NCI-H2196 (cell line): ENCODE data around the gene SH3BP2.

Experiments
- DNase-seq: peaks from one replicate; lab custom pipeline; 2025; ENCODE audit not compliant: unreplicated experiment; lab: John Stamatoyannopoulos, UW

SH3BP2 gene

GRCh38 chr4:2817701-2818350 lies 24.9 kb downstream of the SH3BP2 start:
- DNase-seq = peak; percentile 79

- DNase-seq = no peak
Measured at GRCh38 chr4:2818351-2818939, 25.6 kb downstream of the SH3BP2 start.

GRCh38 chr4:2819244-2820215 lies 26.6 kb downstream of the SH3BP2 start:
- DNase-seq = no peak

GRCh38 chr4:2820216-2820982 lies 27.5 kb downstream of the SH3BP2 start:
- DNase-seq = peak; percentile 92

- no peak for DNase-seq
Measured at GRCh38 chr4:2822461-2823300, 29.8 kb downstream of the SH3BP2 start.

- no peak for DNase-seq
Measured at GRCh38 chr4:2823301-2823670, 30.4 kb downstream of the SH3BP2 start.

- no peak for DNase-seq
Measured at GRCh38 chr4:2823671-2824328, 30.9 kb downstream of the SH3BP2 start.

- DNase-seq = no peak
Measured at GRCh38 chr4:2824329-2824835, 31.5 kb downstream of the SH3BP2 start.

- DNase-seq = no peak
Measured at GRCh38 chr4:2824836-2825381, 32.0 kb downstream of the SH3BP2 start.

GRCh38 chr4:2825740-2826139 lies 32.9 kb downstream of the SH3BP2 start:
- DNase-seq = no peak

- no peak for DNase-seq
Measured at GRCh38 chr4:2827071-2827873, 34.4 kb downstream of the SH3BP2 start.

- no peak for DNase-seq
Measured at GRCh38 chr4:2827874-2828751, 35.2 kb downstream of the SH3BP2 start.

- DNase-seq = no peak
Measured at GRCh38 chr4:2828758-2829181, 35.9 kb downstream of the SH3BP2 start.

- DNase-seq = no peak
Measured at GRCh38 chr4:2829321-2829932, 36.5 kb downstream of the SH3BP2 start.

- DNase-seq = no peak
Measured at GRCh38 chr4:2829933-2830451, 37.1 kb downstream of the SH3BP2 start.
